H1 (cell line): Measurements from ENCODE around the gene TMX2. TPM values are rescaled to one million over a fixed set of nuclear protein-coding genes. Genes with fewer than 3 reads are reported as not detected.

Experiments
- CBX5 ChIP-seq: fragments of 300-800, 300-1000 bp; sonication (generic); IDR thresholded peaks from 2 replicates; pipeline ENCODE4 v1.7.1; 2016; ENCODE audit warnings: antibody characterized with exemption, low read length, low read depth
- EGR1 ChIP-seq: IDR thresholded peaks from 2 replicates; pipeline ENCODE4 v1.6.1; 2011; ENCODE audit warnings: low read depth, low read length, borderline replicate concordance
- polyA plus RNA-seq, 7 experiments: library from polyadenylated mRNA; depleted of rRNA in 3 of 7; stranded (reverse) in 5 of 7; unstranded in 2 of 7; fragments of >200 nt in 5 of 7; fragments of 200-250 nt in 2 of 7; gene quantifications; 1 replicate in 5 of 7; 2 replicates in 1 of 7; 4 replicates in 1 of 7; pipeline versions ENCODE4 v1.2.1 to v1.2.3, GENCODE V29; 2011 to 2013; ENCODE audit warnings: missing spikeins in 2 of 7, mixed read lengths in 2 of 7
- total RNA-seq: library from RNA; stranded (reverse); fragmentation: NEBNext Ultra II Directional; extraction: Animal tissue kit (Norgen Biotek cat#: 25700); gene quantifications from 2 replicates; pipeline ENCODE4 v1.2.1, GENCODE V29; 2021
- TF ChIP-seq, protein P1 (sequence below): fragments of 300-600 bp; sonication (generic); IDR thresholded peaks from 2 replicates; pipeline ENCODE4 v1.7.1; 2012; ENCODE audit warnings: low read length, moderate library complexity, mild to moderate bottlenecking, inconsistent platforms; ENCODE audit not compliant: insufficient replicate concordance
- TF ChIP-seq, protein P2 (sequence below): IDR thresholded peaks from 2 replicates; pipeline ENCODE4 v1.6.1; 2011; ENCODE audit warnings: low read length, improper control_type of control experiment

TMX2 gene
- total and polyA plus RNA-seq, 2 of the 8 experiments (the other 6 are each of a cell fraction or from before 2014, with no cell fraction given) = 70.4 to 100.0 TPM

DNA sequence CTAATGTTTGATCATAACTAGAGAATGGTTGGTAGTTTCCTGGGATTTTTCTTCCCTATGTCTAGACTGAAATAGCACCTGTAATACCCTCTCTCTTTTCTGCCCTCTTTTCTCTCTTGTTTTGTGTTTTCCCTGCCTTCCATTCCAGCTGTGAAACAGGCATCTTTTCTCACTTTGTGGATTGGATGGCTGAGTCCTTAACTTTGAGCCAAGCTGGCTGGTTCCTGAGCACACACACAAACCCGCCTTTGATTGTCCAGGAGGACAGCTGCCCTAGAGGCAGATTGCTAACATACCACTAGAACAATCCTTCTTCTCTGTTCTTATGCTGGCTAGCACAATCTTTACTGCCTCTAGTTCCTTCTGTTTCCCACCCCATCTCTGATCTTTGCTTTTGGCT is 66.9 kb downstream of the TMX2 start (continued):
- TF ChIP-seq, protein P1, sequence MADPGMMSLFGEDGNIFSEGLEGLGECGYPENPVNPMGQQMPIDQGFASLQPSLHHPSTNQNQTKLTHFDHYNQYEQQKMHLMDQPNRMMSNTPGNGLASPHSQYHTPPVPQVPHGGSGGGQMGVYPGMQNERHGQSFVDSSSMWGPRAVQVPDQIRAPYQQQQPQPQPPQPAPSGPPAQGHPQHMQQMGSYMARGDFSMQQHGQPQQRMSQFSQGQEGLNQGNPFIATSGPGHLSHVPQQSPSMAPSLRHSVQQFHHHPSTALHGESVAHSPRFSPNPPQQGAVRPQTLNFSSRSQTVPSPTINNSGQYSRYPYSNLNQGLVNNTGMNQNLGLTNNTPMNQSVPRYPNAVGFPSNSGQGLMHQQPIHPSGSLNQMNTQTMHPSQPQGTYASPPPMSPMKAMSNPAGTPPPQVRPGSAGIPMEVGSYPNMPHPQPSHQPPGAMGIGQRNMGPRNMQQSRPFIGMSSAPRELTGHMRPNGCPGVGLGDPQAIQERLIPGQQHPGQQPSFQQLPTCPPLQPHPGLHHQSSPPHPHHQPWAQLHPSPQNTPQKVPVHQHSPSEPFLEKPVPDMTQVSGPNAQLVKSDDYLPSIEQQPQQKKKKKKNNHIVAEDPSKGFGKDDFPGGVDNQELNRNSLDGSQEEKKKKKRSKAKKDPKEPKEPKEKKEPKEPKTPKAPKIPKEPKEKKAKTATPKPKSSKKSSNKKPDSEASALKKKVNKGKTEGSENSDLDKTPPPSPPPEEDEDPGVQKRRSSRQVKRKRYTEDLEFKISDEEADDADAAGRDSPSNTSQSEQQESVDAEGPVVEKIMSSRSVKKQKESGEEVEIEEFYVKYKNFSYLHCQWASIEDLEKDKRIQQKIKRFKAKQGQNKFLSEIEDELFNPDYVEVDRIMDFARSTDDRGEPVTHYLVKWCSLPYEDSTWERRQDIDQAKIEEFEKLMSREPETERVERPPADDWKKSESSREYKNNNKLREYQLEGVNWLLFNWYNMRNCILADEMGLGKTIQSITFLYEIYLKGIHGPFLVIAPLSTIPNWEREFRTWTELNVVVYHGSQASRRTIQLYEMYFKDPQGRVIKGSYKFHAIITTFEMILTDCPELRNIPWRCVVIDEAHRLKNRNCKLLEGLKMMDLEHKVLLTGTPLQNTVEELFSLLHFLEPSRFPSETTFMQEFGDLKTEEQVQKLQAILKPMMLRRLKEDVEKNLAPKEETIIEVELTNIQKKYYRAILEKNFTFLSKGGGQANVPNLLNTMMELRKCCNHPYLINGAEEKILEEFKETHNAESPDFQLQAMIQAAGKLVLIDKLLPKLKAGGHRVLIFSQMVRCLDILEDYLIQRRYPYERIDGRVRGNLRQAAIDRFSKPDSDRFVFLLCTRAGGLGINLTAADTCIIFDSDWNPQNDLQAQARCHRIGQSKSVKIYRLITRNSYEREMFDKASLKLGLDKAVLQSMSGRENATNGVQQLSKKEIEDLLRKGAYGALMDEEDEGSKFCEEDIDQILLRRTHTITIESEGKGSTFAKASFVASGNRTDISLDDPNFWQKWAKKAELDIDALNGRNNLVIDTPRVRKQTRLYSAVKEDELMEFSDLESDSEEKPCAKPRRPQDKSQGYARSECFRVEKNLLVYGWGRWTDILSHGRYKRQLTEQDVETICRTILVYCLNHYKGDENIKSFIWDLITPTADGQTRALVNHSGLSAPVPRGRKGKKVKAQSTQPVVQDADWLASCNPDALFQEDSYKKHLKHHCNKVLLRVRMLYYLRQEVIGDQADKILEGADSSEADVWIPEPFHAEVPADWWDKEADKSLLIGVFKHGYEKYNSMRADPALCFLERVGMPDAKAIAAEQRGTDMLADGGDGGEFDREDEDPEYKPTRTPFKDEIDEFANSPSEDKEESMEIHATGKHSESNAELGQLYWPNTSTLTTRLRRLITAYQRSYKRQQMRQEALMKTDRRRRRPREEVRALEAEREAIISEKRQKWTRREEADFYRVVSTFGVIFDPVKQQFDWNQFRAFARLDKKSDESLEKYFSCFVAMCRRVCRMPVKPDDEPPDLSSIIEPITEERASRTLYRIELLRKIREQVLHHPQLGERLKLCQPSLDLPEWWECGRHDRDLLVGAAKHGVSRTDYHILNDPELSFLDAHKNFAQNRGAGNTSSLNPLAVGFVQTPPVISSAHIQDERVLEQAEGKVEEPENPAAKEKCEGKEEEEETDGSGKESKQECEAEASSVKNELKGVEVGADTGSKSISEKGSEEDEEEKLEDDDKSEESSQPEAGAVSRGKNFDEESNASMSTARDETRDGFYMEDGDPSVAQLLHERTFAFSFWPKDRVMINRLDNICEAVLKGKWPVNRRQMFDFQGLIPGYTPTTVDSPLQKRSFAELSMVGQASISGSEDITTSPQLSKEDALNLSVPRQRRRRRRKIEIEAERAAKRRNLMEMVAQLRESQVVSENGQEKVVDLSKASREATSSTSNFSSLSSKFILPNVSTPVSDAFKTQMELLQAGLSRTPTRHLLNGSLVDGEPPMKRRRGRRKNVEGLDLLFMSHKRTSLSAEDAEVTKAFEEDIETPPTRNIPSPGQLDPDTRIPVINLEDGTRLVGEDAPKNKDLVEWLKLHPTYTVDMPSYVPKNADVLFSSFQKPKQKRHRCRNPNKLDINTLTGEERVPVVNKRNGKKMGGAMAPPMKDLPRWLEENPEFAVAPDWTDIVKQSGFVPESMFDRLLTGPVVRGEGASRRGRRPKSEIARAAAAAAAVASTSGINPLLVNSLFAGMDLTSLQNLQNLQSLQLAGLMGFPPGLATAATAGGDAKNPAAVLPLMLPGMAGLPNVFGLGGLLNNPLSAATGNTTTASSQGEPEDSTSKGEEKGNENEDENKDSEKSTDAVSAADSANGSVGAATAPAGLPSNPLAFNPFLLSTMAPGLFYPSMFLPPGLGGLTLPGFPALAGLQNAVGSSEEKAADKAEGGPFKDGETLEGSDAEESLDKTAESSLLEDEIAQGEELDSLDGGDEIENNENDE = no peak
- TF ChIP-seq, protein P2, sequence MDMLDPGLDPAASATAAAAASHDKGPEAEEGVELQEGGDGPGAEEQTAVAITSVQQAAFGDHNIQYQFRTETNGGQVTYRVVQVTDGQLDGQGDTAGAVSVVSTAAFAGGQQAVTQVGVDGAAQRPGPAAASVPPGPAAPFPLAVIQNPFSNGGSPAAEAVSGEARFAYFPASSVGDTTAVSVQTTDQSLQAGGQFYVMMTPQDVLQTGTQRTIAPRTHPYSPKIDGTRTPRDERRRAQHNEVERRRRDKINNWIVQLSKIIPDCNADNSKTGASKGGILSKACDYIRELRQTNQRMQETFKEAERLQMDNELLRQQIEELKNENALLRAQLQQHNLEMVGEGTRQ = no peak
- TF ChIP-seq CBX5 (no peak), EGR1 (no peak)
